NT2/D1 (cell line): ENCODE measurements around the gene LRRC26.

Source experiments
- SUZ12 ChIP-seq: IDR thresholded peaks from 2 replicates; pipeline ENCODE4 v1.6.1; 2011; ENCODE audit not compliant: insufficient read length, insufficient read depth; ENCODE audit errors: extremely low read depth
- YY1 ChIP-seq: IDR thresholded peaks from 2 replicates; pipeline ENCODE4 v1.6.1; 2011; ENCODE audit not compliant: insufficient read length, insufficient read depth

DNA sequence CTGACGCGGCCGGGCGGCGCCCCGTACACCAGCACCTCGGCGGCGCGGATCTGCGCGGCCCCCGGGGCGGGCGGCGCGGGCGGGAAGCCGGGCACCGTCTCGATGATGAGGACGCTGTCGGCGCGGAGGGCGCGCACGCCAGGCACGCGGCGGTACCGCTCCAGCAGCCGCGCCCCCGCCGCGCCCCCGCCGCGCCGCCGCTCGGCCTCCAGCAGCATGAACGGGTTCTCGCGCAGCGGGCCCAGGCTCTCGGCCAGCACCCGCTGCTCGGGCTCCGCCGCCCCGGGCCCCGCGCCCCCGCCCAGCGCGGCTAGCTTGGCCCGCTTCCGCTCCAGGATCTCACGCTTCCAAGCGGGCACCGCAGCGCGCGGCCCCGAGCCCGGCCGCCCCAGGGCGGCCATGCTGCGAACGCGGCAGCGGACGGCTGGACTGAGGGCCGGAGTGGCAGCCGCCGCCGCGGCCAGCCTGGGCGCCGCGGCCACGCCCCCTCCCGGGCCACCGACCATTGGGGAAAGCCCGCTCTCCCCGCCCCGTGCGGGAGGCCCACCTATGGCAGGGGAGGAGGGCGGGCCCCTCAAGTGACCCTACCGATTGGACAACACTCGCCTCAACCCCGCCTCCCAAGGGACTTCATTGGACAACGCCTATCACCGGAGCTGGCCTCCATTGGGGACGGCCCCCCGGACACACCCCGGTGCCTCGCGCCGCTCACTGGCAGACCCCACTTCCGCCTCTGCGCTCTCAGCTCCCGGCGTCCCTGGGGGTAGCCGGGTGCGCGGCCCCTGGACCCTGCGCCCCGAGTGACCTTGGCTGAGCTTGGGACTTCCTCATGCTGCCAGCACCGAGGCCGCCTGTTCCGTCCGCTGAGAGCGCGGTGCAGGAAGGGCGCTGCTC, 30.7 kb upstream of the LRRC26 start, which contains the start of gene TPRN:
- TF ChIP-seq YY1 (no peak), SUZ12 (no peak)
